WTC11 (cell line): Measurements from ENCODE around the gene SPAG4.

ENCODE experiments used
- EMX1 ChIP-seq: fragments of 250-450 bp; sonication (Bioruptor Pico); IDR thresholded peaks from 2 replicates; pipeline ENCODE4 v1.8.0; 2021; ENCODE audit warnings: mild to moderate bottlenecking
- GABPB1 ChIP-seq: sonication (generic); formaldehyde crosslinking; IDR thresholded peaks from 2 replicates; pipeline ENCODE4 v1.8.1; 2023; ENCODE audit warnings: mild to moderate bottlenecking, missing genetic modification reagents
- GRHL2 ChIP-seq: fragments of 250-450 bp; sonication (Bioruptor Pico); IDR thresholded peaks from 2 replicates; pipeline ENCODE4 v1.8.0; 2022; ENCODE audit warnings: mild to moderate bottlenecking, moderate library complexity; ENCODE audit not compliant: insufficient replicate concordance, severe bottlenecking
- JAZF1 ChIP-seq: fragments of 250-450 bp; sonication (Bioruptor Pico); IDR thresholded peaks from 2 replicates; pipeline ENCODE4 v1.9.0; 2021; ENCODE audit warnings: moderate library complexity, mild to moderate bottlenecking, inconsistent platforms
- JUN ChIP-seq: sonication (generic); formaldehyde crosslinking; IDR thresholded peaks from 2 replicates; pipeline ENCODE4 v1.8.0; 2023; ENCODE audit warnings: mild to moderate bottlenecking, missing genetic modification reagents
- NR3C1 ChIP-seq: sonication (generic); formaldehyde crosslinking; conservative IDR thresholded peaks from 2 replicates; pipeline ENCODE4 v1.8.1; 2023; ENCODE audit warnings: low read depth, mild to moderate bottlenecking, missing genetic modification reagents
- ZNF263 ChIP-seq: sonication (generic); formaldehyde crosslinking; IDR thresholded peaks from 2 replicates; pipeline ENCODE4 v1.8.1; 2022; ENCODE audit warnings: low read depth, mild to moderate bottlenecking, moderate library complexity, missing genetic modification reagents
- TF ChIP-seq, protein P1 (sequence below): fragments of 200-600 bp; IDR thresholded peaks from 2 replicates; pipeline ENCODE4 v1.8.0; 2022; ENCODE audit warnings: antibody characterized with exemption
- TF ChIP-seq, protein P2 (sequence below): sonication (generic); formaldehyde crosslinking; IDR thresholded peaks from 2 replicates; pipeline ENCODE4 v1.8.0; 2022; ENCODE audit warnings: mild to moderate bottlenecking, missing genetic modification reagents
- TF ChIP-seq, protein P3 (sequence below): sonication (generic); formaldehyde crosslinking; IDR thresholded peaks from 2 replicates; pipeline ENCODE4 v1.8.1; 2022; ENCODE audit warnings: mild to moderate bottlenecking, missing genetic modification reagents, moderate library complexity, borderline replicate concordance
- TF ChIP-seq, protein P4 (sequence below): sonication (generic); formaldehyde crosslinking; IDR thresholded peaks from 2 replicates; pipeline ENCODE4 v1.8.1; 2022; ENCODE audit warnings: missing genetic modification reagents, borderline replicate concordance
- TF ChIP-seq, protein P5 (sequence below): sonication (generic); formaldehyde crosslinking; IDR thresholded peaks from 2 replicates; pipeline ENCODE4 v1.8.1; 2023; ENCODE audit warnings: mild to moderate bottlenecking, moderate library complexity, missing genetic modification reagents

DNA sequence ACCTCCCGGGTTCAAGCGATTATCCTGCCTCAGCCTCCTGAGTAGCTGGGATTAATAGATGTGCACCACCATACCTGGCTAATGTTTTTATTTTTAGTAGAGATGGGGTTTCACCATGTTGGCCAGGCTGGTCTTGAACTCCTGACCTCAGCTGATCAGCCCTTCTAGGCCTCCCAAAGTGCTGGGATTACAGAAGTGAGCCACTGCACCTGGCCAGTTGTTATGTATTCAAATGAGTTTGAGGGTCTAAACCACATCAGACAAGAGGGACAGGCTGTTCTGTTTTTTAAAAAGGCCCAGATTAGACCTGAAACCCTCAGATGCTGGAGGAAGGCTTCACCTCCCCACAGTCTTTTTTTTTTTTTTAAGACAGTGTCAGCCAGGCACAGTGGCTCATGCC is 4.1 kb upstream of the SPAG4 start:
- TF ChIP-seq, protein P1, sequence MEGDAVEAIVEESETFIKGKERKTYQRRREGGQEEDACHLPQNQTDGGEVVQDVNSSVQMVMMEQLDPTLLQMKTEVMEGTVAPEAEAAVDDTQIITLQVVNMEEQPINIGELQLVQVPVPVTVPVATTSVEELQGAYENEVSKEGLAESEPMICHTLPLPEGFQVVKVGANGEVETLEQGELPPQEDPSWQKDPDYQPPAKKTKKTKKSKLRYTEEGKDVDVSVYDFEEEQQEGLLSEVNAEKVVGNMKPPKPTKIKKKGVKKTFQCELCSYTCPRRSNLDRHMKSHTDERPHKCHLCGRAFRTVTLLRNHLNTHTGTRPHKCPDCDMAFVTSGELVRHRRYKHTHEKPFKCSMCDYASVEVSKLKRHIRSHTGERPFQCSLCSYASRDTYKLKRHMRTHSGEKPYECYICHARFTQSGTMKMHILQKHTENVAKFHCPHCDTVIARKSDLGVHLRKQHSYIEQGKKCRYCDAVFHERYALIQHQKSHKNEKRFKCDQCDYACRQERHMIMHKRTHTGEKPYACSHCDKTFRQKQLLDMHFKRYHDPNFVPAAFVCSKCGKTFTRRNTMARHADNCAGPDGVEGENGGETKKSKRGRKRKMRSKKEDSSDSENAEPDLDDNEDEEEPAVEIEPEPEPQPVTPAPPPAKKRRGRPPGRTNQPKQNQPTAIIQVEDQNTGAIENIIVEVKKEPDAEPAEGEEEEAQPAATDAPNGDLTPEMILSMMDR: no peak
- no peak for TF ChIP-seq EMX1
- TF ChIP-seq, protein P2, sequence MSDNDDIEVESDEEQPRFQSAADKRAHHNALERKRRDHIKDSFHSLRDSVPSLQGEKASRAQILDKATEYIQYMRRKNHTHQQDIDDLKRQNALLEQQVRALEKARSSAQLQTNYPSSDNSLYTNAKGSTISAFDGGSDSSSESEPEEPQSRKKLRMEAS: no peak
- no peak for TF ChIP-seq GABPB1 (CRISPR knock-in tag)
- no peak for TF ChIP-seq GRHL2 (CRISPR knock-in tag)
- TF ChIP-seq, protein P3, sequence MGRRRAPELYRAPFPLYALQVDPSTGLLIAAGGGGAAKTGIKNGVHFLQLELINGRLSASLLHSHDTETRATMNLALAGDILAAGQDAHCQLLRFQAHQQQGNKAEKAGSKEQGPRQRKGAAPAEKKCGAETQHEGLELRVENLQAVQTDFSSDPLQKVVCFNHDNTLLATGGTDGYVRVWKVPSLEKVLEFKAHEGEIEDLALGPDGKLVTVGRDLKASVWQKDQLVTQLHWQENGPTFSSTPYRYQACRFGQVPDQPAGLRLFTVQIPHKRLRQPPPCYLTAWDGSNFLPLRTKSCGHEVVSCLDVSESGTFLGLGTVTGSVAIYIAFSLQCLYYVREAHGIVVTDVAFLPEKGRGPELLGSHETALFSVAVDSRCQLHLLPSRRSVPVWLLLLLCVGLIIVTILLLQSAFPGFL (CRISPR knock-in tag): no peak
- TF ChIP-seq, protein P4, sequence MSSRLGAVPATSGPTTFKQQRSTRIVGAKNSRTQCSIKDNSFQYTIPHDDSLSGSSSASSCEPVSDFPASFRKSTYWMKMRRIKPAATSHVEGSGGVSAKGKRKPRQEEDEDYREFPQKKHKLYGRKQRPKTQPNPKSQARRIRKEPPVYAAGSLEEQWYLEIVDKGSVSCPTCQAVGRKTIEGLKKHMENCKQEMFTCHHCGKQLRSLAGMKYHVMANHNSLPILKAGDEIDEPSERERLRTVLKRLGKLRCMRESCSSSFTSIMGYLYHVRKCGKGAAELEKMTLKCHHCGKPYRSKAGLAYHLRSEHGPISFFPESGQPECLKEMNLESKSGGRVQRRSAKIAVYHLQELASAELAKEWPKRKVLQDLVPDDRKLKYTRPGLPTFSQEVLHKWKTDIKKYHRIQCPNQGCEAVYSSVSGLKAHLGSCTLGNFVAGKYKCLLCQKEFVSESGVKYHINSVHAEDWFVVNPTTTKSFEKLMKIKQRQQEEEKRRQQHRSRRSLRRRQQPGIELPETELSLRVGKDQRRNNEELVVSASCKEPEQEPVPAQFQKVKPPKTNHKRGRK (CRISPR knock-in tag): no peak
- TF ChIP-seq JAZF1 (CRISPR knock-in tag): no peak
- no peak for TF ChIP-seq NR3C1 (CRISPR knock-in tag)
- no peak for TF ChIP-seq JUN
- TF ChIP-seq ZNF263: no peak
- TF ChIP-seq, protein P5, sequence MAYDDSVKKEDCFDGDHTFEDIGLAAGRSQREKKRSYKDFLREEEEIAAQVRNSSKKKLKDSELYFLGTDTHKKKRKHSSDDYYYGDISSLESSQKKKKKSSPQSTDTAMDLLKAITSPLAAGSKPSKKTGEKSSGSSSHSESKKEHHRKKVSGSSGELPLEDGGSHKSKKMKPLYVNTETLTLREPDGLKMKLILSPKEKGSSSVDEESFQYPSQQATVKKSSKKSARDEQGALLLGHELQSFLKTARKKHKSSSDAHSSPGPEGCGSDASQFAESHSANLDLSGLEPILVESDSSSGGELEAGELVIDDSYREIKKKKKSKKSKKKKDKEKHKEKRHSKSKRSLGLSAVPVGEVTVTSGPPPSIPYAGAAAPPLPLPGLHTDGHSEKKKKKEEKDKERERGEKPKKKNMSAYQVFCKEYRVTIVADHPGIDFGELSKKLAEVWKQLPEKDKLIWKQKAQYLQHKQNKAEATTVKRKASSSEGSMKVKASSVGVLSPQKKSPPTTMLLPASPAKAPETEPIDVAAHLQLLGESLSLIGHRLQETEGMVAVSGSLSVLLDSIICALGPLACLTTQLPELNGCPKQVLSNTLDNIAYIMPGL (CRISPR knock-in tag): no peak
